HCT116 (cell line): Measurements from ENCODE around the gene SCN8A. TPM values are rescaled to one million over a fixed set of nuclear protein-coding genes. Genes with fewer than 3 reads are reported as not detected.

Source experiments
- ATAC-seq: fragments of 200-7000 bp; cut with Tn5 transposase; 2 replicates; pipeline ENCODE4 v1.9.1; 2020; ENCODE audit warnings: mild to moderate bottlenecking, moderate library complexity
- BruUV-seq: library from RNA; stranded (reverse); fragments of 400-500 nt; replicated peaks from 2 replicates; lab custom pipeline; 2021; lab: Mats Ljungman, UMichigan
- CTCF ChIA-PET: fragments of 300-600 bp; sonication (Branson Sonifier 250); formaldehyde crosslinking; loops from one replicate; lab custom pipeline; 2021; ENCODE audit warnings: antibody characterized with exemption; lab: Charles Lee
- POLR2A ChIA-PET: fragments of 300-600, 350-600 bp; sonication (Branson Sonifier 250); formaldehyde crosslinking; loops from one replicate; lab custom pipeline; 2021; ENCODE audit warnings: antibody characterized with exemption; lab: Charles Lee
- RAD21 ChIA-PET, 2 experiments: fragments of 300-600 bp; sonication (Branson Sonifier 250); formaldehyde crosslinking; loops; one replicate each; lab custom pipeline; 2023; ENCODE audit warnings: low total read pairs in 2 of 2; ENCODE audit not compliant: uncharacterized antibody in 2 of 2, unreplicated experiment in 2 of 2, low non-redundant PET in 1 of 2; lab: Charles Lee
- DNase-seq: peaks from one replicate; pipeline ENCODE4 v3.0.0-alpha.2; 2010; ENCODE audit warnings: low read depth, low spot score
- H2AFZ ChIP-seq: fragments of 200-600 bp; shearing (Covaris generic), sonication (generic); 2 replicates; pipeline ENCODE4 v1.6.1; 2017; ENCODE audit warnings: low read depth, mixed run types, mixed read lengths, antibody characterized with exemption, low read length; ENCODE audit not compliant: poor library complexity, severe bottlenecking
- H3K27ac ChIP-seq: 2 replicates; pipeline ENCODE4 v1.5.1; 2012; ENCODE audit warnings: low read depth, low read length
- H3K27me3 ChIP-seq: fragments of 200-600 bp; sonication (generic); 2 replicates; pipeline ENCODE4 v1.6.1; 2016; ENCODE audit warnings: mixed run types, low read length, mixed read lengths; ENCODE audit not compliant: insufficient read depth
- H3K36me3 ChIP-seq, 2 experiments: fragments of 200-500 bp in 1 of 2; fragments of 200-600 bp in 1 of 2; sonication (Bioruptor generic) in 1 of 2; sonication (generic) in 1 of 2; 2 replicates each; pipeline versions ENCODE4 v1.5.1 to v1.6.1; 2014 to 2016; ENCODE audit warnings: low read length in 2 of 2, inconsistent platforms in 1 of 2, mixed read lengths in 1 of 2, mixed run types in 1 of 2; ENCODE audit not compliant: insufficient read depth in 2 of 2, control insufficient read depth in 1 of 2
- H3K4me1 ChIP-seq, 2 experiments: fragments of 200-600 bp in 1 of 2; sonication (generic) in 1 of 2; 2 replicates each; pipeline versions ENCODE4 v1.5.1 to v1.6.1; 2012 to 2017; ENCODE audit warnings: low read length in 2 of 2, inconsistent platforms in 1 of 2, mild to moderate bottlenecking in 1 of 2, mixed read lengths in 1 of 2, mixed run types in 1 of 2, moderate library complexity in 1 of 2; ENCODE audit not compliant: insufficient read depth in 2 of 2, control insufficient read depth in 1 of 2
- H3K4me2 ChIP-seq: fragments of 200-600 bp; sonication (generic); 2 replicates; pipeline ENCODE4 v1.6.1; 2017; ENCODE audit warnings: mixed run types, low read length, mixed read lengths
- H3K4me3 ChIP-seq, 2 experiments: fragments of 200-600 bp in 1 of 2; sonication (generic) in 1 of 2; replicated peaks in 1 of 2; 2 replicates each; pipeline ENCODE4 v1.5.1; 2011 to 2016; ENCODE audit warnings: low read length in 2 of 2, control low read depth in 1 of 2, low read depth in 1 of 2, mild to moderate bottlenecking in 1 of 2, mixed read lengths in 1 of 2, mixed run types in 1 of 2
- H3K79me2 ChIP-seq: fragments of 200-600 bp; sonication (generic); 2 replicates; pipeline ENCODE4 v1.6.1; 2017; ENCODE audit warnings: mild to moderate bottlenecking, mixed run types, low read length, moderate library complexity, mixed read lengths; ENCODE audit not compliant: insufficient read depth
- H3K9ac ChIP-seq: fragments of 200-600 bp; sonication (generic); 2 replicates; pipeline ENCODE4 v1.6.1; 2016; ENCODE audit warnings: low read length, mixed read lengths
- H3K9me2 ChIP-seq: fragments of 200-600 bp; sonication (generic), shearing (Covaris generic); 2 replicates; pipeline ENCODE4 v1.6.1; 2017; ENCODE audit warnings: mixed run types, mild to moderate bottlenecking, moderate library complexity; ENCODE audit not compliant: insufficient read depth
- H3K9me3 ChIP-seq, 2 experiments: fragments of 200-500 bp in 1 of 2; fragments of 200-600 bp in 1 of 2; sonication (Bioruptor generic) in 1 of 2; sonication (generic) in 1 of 2; 2 replicates each; pipeline ENCODE4 v1.6.1; 2014 to 2017; ENCODE audit warnings: low read length in 2 of 2, mixed read lengths in 2 of 2, inconsistent platforms in 1 of 2, low read depth in 1 of 2, mild to moderate bottlenecking in 1 of 2, mixed run types in 1 of 2, moderate library complexity in 1 of 2; ENCODE audit not compliant: control insufficient read depth in 1 of 2, insufficient read depth in 1 of 2
- H4K20me1 ChIP-seq: fragments of 200-600 bp; sonication (generic), shearing (Covaris generic); 2 replicates; pipeline ENCODE4 v1.6.1; 2017; ENCODE audit warnings: mixed run types, mild to moderate bottlenecking, moderate library complexity; ENCODE audit not compliant: insufficient read depth
- CBX3 ChIP-seq: IDR thresholded peaks from 2 replicates; pipeline ENCODE4 v1.6.1; 2012; ENCODE audit warnings: low read depth
- CEBPB ChIP-seq: IDR thresholded peaks from 2 replicates; pipeline ENCODE4 v1.6.1; 2012; ENCODE audit warnings: low read depth
- EGR1 ChIP-seq: IDR thresholded peaks from 2 replicates; pipeline ENCODE4 v1.6.1; 2012; ENCODE audit warnings: low read depth
- ELF1 ChIP-seq: IDR thresholded peaks from 2 replicates; pipeline ENCODE4 v1.6.1; 2012; ENCODE audit warnings: low read depth, borderline replicate concordance
- EZH2phosphoT487 ChIP-seq: fragments of 200-600 bp; IDR thresholded peaks from 2 replicates; pipeline ENCODE4 v1.6.1; 2018; ENCODE audit warnings: antibody characterized with exemption, borderline replicate concordance
- FOSL1 ChIP-seq: IDR thresholded peaks from 2 replicates; pipeline ENCODE4 v1.6.1; 2012; ENCODE audit warnings: low read depth
- JUND ChIP-seq: IDR thresholded peaks from 2 replicates; pipeline ENCODE4 v1.6.1; 2012
- POLR2AphosphoS5 ChIP-seq: IDR thresholded peaks from 2 replicates; pipeline ENCODE4 v1.6.1; 2011; ENCODE audit warnings: mild to moderate bottlenecking, low read depth, low read length, moderate library complexity
- RAD21 ChIP-seq: IDR thresholded peaks from 2 replicates; pipeline ENCODE4 v1.6.1; 2012; ENCODE audit warnings: low read depth, mild to moderate bottlenecking
- SIN3A ChIP-seq: IDR thresholded peaks from 2 replicates; pipeline ENCODE4 v1.6.1; 2012; ENCODE audit warnings: low read depth
- SRF ChIP-seq: IDR thresholded peaks from 2 replicates; pipeline ENCODE4 v1.6.1; 2012; ENCODE audit warnings: low read depth
- YY1 ChIP-seq: IDR thresholded peaks from 2 replicates; pipeline ENCODE4 v1.6.1; 2011; ENCODE audit warnings: low read length, low read depth, moderate library complexity, mild to moderate bottlenecking; ENCODE audit not compliant: insufficient replicate concordance; ENCODE audit errors: extremely low read depth
- intact Hi-C: fragments of 100-400 bp; cut with micrococcal nuclease; formaldehyde crosslinking; loops from 2 replicates; pipeline ENCODE4 v1.10.0; 2022
- total RNA-seq: library from RNA; stranded (reverse); gene quantifications from one replicate; pipeline ENCODE4 v1.2.1, GENCODE V29; 2021; ENCODE audit not compliant: unreplicated experiment
- TF ChIP-seq, protein P1 (sequence below), 3 experiments: fragments of 200-600 bp in 1 of 3; sonication (generic) in 1 of 3; IDR thresholded peaks in 2 of 3; conservative IDR thresholded peaks in 1 of 3; 2 replicates each; pipeline ENCODE4 v1.5.1; 2012 to 2017; ENCODE audit warnings: low read depth in 2 of 3, low read length in 2 of 3, antibody characterized with exemption in 1 of 3, borderline replicate concordance in 1 of 3, control low read depth in 1 of 3, mild to moderate bottlenecking in 1 of 3, mixed read lengths in 1 of 3, mixed run types in 1 of 3, moderate library complexity in 1 of 3; ENCODE audit not compliant: insufficient read depth in 1 of 3
- TF ChIP-seq, protein P2 (sequence below): IDR thresholded peaks from 2 replicates; pipeline ENCODE4 v1.6.1; 2012; ENCODE audit warnings: low read depth

The SCN8A gene
- total RNA-seq, 1 experiment from 2014 or later, result 7.1 TPM

DNA sequence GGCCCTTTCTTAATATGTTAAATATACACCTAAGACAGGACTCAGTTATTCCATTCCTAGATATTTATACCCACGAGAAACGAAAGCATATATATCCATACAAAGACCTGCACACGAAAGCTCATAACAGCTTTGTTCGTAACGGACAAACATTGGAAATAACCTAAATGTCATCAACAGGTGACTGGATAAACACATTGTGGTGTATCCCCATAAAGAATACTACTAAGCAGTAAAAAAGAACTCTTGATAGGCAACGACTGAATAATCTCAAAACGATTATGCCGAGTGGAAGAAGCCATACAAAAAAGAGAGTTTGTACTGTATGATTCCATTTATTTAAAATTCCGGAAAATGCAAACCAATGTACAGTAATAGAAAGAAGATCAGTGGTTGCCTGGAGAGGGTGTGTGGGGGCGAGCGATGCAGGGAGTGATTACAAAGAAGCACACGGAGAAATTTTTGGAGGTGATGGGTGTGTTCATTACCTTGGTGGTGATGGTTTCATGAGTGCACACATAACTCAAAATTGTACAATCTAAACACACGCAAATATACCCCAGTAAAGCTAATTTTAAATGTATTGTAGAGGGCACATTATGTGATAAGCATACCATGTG, 1.4 kb upstream of the SCN8A start:
- intact Hi-C loops, result loop anchor here (2.0 kb wide), 1 partner anchor 57 kb away; no protein-coding TSS in a partner anchor
- H3K36me3 ChIP-seq, result no peaks in the 10 kb centered on the region
- no peaks in the 10 kb centered on the region for H3K9me2 ChIP-seq
- no peak overlapping the region for H3K9ac ChIP-seq
- CTCF ChIA-PET, result no interaction called here
- H3K27ac ChIP-seq, result no peak overlapping the region
- no peak for TF ChIP-seq YY1
- TF ChIP-seq, protein P1, sequence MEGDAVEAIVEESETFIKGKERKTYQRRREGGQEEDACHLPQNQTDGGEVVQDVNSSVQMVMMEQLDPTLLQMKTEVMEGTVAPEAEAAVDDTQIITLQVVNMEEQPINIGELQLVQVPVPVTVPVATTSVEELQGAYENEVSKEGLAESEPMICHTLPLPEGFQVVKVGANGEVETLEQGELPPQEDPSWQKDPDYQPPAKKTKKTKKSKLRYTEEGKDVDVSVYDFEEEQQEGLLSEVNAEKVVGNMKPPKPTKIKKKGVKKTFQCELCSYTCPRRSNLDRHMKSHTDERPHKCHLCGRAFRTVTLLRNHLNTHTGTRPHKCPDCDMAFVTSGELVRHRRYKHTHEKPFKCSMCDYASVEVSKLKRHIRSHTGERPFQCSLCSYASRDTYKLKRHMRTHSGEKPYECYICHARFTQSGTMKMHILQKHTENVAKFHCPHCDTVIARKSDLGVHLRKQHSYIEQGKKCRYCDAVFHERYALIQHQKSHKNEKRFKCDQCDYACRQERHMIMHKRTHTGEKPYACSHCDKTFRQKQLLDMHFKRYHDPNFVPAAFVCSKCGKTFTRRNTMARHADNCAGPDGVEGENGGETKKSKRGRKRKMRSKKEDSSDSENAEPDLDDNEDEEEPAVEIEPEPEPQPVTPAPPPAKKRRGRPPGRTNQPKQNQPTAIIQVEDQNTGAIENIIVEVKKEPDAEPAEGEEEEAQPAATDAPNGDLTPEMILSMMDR (IDR thresholded peaks at IDR 0.05 in 2 of 3, conservative IDR thresholded peaks at IDR 0.05 in 1 of 3; ENCODE audit: borderline replicate concordance in 1 of 3, insufficient read depth in 1 of 3, low read depth in 2 of 3, low read length in 2 of 3), result no peak
- peak overlapping the region in 1 of 2 experiments; percentile 51; a peak in 2 of 4 replicates for H3K4me3 ChIP-seq
- no peaks in the 10 kb centered on the region for H4K20me1 ChIP-seq
- H3K4me1 ChIP-seq, result peaks cover 5 to 13% of the 10 kb centered on the region in 2 experiments; a peak in 3 of 4 replicates
- H3K9me3 ChIP-seq, result no peaks in the 10 kb centered on the region
- BruUV-seq, result no TSS peak
- POLR2A ChIA-PET, result no interaction called here
- ATAC-seq (no peak), DNase-seq (no peak)
- RAD21 ChIA-PET, result no interaction called here
- no peaks in the 10 kb centered on the region for H3K27me3 ChIP-seq
- peak overlapping the region; percentile 87 for H2AFZ ChIP-seq
- no peaks in the 10 kb centered on the region for H3K79me2 ChIP-seq
- peak overlapping the region; percentile 93 for H3K4me2 ChIP-seq

DNA sequence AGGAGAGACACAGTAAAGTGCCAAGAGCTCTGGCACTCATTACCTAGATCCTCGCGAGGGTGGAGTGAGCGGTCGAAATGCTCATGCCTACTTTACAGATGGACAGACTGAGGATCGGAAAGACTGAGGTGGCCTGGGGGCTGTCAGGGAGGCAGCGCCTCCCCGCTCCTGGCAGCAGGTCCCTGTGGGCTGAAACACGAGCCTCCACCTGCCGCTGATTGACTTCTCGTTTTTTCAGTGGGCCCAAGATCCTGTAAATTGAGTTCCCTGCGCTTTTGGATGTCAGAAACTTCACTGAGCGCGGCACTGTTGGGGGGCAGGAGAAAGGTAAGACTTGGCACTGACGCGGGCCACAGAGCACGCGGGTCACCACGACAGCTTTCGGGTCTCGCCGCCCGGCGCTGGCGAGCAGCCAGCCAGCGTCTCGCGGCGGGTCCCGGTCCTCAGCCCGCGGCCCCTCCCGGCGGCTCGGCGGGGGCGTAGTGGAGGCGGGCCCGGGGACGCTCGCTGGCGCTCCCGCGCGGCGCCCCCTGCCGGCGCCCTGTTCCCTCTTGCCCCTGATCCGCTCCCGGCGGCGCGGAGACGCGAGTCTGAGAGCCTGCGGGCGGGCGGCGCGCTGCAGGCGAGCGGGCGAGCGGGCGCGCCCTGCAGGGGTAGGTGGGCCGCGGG, 552 bp upstream of the SCN8A start:
- H3K79me2 ChIP-seq, result no peaks in the 10 kb centered on the region
- ChIA-PET RAD21 (no interaction called here), CTCF (interaction anchor here (0.6 kb wide), 1 partner anchor 9 kb away, joined by 3 read pairs; no protein-coding TSS in a partner anchor), POLR2A (no interaction called here)
- no peaks in the 10 kb centered on the region for H4K20me1 ChIP-seq
- ATAC-seq, result peak; percentile 92
- peaks cover 5 to 13% of the 10 kb centered on the region in 2 experiments; a peak in 3 of 4 replicates for H3K4me1 ChIP-seq
- intact Hi-C loops, result loop anchor here (2.0 kb wide), 1 partner anchor 58 kb away; no protein-coding TSS in a partner anchor
- peak overlapping the region; percentile 87 for H2AFZ ChIP-seq
- H3K4me3 ChIP-seq, result peak overlapping the region; percentile 51 to 59
- H3K9me3 ChIP-seq, result no peaks in the 10 kb centered on the region
- H3K27ac ChIP-seq, result peak overlapping the region; percentile 47
- peak overlapping the region; percentile 52 for H3K9ac ChIP-seq
- BruUV-seq, result no TSS peak
- H3K27me3 ChIP-seq, result no peaks in the 10 kb centered on the region
- H3K4me2 ChIP-seq, result peak overlapping the region; percentile 93
- H3K9me2 ChIP-seq, result no peaks in the 10 kb centered on the region
- DNase-seq, result peak; percentile 51
- no peaks in the 10 kb centered on the region for H3K36me3 ChIP-seq
- TF ChIP-seq SRF (no peak), CEBPB (no peak), FOSL1 (no peak), SIN3A (no peak), ELF1 (no peak), EGR1 (peak; percentile 90), JUND (no peak), CBX3 (peak; percentile 40; the same call in 1 of the 2 replicates), POLR2AphosphoS5 (no peak; the same call in 1 of the 2 replicates), RAD21 (peak; percentile 21; the same call in 1 of the 2 replicates), EZH2phosphoT487 (no peak)
- TF ChIP-seq, protein P2, sequence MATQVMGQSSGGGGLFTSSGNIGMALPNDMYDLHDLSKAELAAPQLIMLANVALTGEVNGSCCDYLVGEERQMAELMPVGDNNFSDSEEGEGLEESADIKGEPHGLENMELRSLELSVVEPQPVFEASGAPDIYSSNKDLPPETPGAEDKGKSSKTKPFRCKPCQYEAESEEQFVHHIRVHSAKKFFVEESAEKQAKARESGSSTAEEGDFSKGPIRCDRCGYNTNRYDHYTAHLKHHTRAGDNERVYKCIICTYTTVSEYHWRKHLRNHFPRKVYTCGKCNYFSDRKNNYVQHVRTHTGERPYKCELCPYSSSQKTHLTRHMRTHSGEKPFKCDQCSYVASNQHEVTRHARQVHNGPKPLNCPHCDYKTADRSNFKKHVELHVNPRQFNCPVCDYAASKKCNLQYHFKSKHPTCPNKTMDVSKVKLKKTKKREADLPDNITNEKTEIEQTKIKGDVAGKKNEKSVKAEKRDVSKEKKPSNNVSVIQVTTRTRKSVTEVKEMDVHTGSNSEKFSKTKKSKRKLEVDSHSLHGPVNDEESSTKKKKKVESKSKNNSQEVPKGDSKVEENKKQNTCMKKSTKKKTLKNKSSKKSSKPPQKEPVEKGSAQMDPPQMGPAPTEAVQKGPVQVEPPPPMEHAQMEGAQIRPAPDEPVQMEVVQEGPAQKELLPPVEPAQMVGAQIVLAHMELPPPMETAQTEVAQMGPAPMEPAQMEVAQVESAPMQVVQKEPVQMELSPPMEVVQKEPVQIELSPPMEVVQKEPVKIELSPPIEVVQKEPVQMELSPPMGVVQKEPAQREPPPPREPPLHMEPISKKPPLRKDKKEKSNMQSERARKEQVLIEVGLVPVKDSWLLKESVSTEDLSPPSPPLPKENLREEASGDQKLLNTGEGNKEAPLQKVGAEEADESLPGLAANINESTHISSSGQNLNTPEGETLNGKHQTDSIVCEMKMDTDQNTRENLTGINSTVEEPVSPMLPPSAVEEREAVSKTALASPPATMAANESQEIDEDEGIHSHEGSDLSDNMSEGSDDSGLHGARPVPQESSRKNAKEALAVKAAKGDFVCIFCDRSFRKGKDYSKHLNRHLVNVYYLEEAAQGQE, result no peak
